Stimulated activated naive CD8-positive, alpha-beta T cell treated with anti-CD3 and anti-CD28 coated beads, Interleukin-15, amount 100 ng/mL, for 72 hours (primary cell): ENCODE results near the gene PLXDC2.

Experiments used
- ATAC-seq: fragments of 150-1000 bp; cut with Tn5 transposase; 2 replicates; pipeline ENCODE4 v1.10.0; 2021; ENCODE audit warnings: mild to moderate bottlenecking, moderate library complexity
- DNase-seq, 2 donors: peaks; one replicate each; pipeline ENCODE4 v3.0.0; 2021 to 2022
- H3K27ac Mint-ChIP-seq, 2 donors: one replicate each; pipeline ENCODE4 v1.8.0; 2022; ENCODE audit warnings: mild to moderate bottlenecking in 2 of 2, mixed read lengths in 2 of 2, moderate library complexity in 2 of 2
- H3K27me3 Mint-ChIP-seq: one replicate; pipeline ENCODE4 v1.8.0; 2022; ENCODE audit warnings: mixed read lengths
- H3K4me1 Mint-ChIP-seq: one replicate; pipeline ENCODE4 v1.8.0; 2022; ENCODE audit warnings: mild to moderate bottlenecking, mixed read lengths
- H3K4me3 Mint-ChIP-seq, 2 donors: one replicate each; pipeline ENCODE4 v1.8.0; 2022; ENCODE audit warnings: mild to moderate bottlenecking in 2 of 2, mixed read lengths in 2 of 2, moderate library complexity in 1 of 2
- H3K9me3 Mint-ChIP-seq, 2 donors: one replicate each; pipeline ENCODE4 v1.8.0; 2022; ENCODE audit warnings: mixed read lengths in 2 of 2

The PLXDC2 gene

DNA sequence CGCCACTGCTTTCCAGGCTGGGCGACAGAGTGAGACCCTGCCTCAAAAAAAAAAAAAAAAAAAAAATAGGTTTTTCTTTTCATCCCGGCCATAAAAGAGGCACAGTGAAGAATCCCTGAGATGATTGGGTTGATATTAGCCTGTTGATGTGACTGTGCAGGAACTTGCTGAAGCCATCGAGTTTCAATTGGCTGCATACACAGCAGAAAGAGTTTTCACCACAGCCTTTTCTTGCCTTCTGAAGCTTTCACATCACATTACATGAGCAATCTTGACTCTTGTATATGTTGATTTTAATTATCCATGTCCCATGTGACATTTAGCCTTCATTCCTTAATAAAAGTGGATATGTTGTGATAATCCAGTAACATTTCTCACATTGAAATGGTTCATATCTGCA is 14.9 kb upstream of the PLXDC2 start:
- DNase-seq (no peak), ATAC-seq (no peak)
- Mint-ChIP-seq H3K4me1 (no peaks in the 10 kb centered on the region), H3K4me3 (no peak overlapping the region), H3K27me3 (no peaks in the 10 kb centered on the region), H3K9me3 (peaks cover 4 to 8% of the 10 kb centered on the region in 2 donors), H3K27ac (no peak overlapping the region)

DNA sequence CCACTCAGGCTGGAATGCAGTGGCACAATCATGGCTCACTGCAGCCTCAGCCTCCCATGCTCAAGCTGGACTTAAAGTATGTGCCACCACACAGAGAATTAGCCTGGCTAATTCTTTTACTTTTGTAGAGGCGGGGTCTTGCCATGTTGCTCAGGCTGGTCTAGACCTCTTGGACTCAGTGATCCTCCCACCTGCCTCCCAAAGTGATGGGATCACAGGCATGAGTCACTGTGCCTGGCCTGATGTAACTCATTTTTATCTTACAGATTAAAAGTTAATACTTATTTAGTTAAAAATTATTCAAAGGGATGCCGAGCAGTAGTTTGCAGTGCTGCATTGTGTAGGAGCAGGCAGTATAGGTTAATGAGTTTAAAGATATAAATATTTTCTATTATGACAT is 12.6 kb upstream of the PLXDC2 start:
- ATAC-seq: no peak
- no peak for DNase-seq
- Mint-ChIP-seq H3K4me1 (no peaks in the 10 kb centered on the region), H3K27me3 (no peaks in the 10 kb centered on the region), H3K4me3 (no peak overlapping the region), H3K27ac (no peak overlapping the region), H3K9me3 (peaks cover under 1 to 8% of the 10 kb centered on the region in 2 donors)

DNA sequence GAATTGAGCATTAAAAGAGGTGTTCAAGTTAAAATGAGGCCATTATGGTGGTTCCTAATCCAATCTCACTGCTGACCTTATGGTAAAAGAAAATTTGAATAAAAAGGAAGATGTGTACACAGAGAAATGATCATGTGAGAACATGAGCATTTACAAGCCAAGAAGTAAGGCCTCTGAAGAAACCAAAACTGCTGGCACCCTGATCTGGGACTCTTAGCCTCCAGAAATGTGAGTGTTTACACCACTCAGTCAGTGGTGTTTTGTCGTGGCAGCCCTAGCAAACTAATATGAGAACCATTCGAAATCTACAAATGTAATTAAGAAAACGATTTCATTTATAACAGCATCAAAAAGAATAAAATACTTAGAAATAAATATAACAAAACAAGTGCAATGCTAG is 6.8 kb upstream of the PLXDC2 start:
- DNase-seq (no peak), ATAC-seq (no peak)
- Mint-ChIP-seq H3K27me3 (peaks cover 12% of the 10 kb centered on the region), H3K4me1 (no peaks in the 10 kb centered on the region), H3K27ac (no peak overlapping the region), H3K9me3 (no peaks in the 10 kb centered on the region), H3K4me3 (no peak overlapping the region)

DNA sequence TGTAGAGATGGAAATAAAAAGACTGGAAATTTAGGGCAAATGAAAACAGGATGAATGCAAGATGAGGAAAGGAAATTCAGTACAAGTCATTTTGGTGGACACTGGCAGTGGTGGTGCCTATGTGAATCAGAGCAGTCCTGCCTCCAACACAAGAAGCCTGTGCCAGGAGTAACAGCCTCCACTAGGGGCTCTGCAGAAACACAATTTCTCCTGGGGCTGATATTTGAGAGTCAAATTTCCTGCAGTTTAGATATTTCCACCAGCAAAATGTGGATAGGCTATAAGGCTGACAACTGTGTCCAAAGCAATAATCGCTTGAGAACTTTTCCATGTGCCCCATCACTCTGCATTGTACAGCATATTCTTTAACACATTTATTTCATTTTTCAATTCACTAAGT is 4.7 kb upstream of the PLXDC2 start:
- Mint-ChIP-seq H3K4me1 (peaks cover 5% of the 10 kb centered on the region), H3K9me3 (no peaks in the 10 kb centered on the region), H3K27ac (no peak overlapping the region), H3K4me3 (no peak overlapping the region), H3K27me3 (peaks cover 28% of the 10 kb centered on the region)
- no peak for ATAC-seq
- DNase-seq: no peak

DNA sequence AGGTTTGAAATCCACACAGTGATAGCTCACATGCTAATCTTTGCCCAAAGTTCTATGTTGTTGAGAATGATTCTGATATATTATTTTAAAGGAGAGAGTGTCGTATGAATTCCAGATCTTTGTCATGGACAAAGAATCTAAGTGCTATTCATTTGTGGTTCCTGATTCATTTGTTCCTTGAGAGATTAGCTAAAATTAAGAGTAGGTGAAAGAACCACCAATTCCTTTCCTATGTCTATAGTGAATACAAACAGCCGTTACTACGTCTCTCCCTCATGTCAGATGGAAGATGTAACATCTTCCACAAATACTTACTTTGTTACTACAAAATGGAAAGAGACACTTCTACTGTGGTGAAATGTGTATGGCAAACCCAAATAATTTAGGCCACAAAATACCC is 3.3 kb upstream of the PLXDC2 start:
- no peak for ATAC-seq
- DNase-seq: no peak
- Mint-ChIP-seq H3K4me1 (peaks cover 12% of the 10 kb centered on the region), H3K4me3 (no peak overlapping the region), H3K27ac (no peak overlapping the region), H3K27me3 (peaks cover 42% of the 10 kb centered on the region), H3K9me3 (no peaks in the 10 kb centered on the region)

DNA sequence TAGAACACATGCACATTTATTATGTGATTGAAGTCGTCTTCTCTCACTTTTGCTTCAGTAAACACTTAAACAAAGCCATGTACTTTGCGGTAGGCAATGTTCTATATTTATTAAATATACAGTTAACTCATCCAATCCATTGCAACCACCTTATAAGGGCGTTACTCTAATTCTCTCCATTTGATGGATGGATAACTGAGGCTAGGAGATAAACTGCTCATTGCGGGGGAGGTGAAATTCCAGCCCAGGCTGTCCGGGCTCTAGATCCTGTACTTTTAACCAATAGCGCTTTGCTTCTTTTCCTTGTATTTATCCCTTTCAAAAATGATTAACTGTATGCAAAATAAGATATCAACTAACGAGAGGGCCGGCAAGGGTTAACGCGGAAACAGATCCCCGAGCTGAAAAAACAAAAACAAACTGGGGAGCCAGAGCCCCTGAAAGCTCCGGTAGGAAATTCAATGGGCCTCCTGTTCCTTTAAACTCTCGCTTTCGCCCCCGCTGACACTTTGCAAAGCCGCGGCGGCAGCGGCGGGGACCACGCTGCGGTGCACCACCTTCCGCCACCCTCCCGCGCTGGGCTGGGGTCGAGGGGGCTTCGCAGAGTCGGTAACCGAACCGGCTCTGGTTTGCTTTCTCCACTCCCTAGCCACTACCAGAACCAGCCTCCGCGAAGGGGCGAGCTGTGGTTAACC is 1.0 kb upstream of the PLXDC2 start:
- H3K27ac Mint-ChIP-seq: no peak overlapping the region
- H3K9me3 Mint-ChIP-seq: no peaks in the 10 kb centered on the region
- ATAC-seq: no peak
- H3K4me1 Mint-ChIP-seq: peaks cover 12% of the 10 kb centered on the region
- DNase-seq: no peak
- H3K4me3 Mint-ChIP-seq: no peak overlapping the region
- H3K27me3 Mint-ChIP-seq: peaks cover 53% of the 10 kb centered on the region

DNA sequence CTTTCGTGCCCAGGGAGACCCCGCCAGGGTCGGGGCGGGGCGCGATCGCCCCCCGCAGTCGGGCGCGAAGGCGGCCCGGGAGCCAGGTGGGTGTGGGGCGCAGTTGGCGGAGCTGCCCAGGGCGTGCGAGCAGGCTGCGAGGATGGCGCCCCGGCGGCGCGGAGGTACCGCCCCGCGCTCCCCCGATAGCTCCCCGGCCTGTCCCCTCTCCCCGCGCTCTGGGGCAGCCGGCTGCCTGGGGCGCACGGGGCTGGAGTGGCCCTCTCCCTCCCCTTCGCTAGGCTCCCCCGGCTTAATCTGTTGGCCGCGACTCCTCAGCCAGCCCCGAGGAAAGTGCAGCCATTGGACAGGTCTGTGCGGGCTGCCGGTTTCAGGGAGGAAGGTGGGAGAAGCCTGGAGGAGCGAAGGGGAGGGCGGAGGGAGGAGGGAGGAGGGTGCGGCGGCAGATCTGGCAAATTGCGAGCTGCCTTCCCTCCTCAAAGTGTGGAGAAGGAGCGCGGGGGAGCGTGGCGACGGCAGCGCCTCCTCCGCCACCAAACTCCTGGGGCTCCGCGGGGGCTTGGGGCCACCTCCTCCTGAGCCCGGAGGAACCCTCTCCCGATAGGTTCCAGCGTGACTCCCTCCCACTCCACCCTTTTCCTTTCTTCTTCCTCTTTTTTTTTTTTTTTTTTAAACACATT is 361 bp upstream of the PLXDC2 start:
- DNase-seq: no peak
- peak overlapping the region; percentile 63 to 75 for H3K4me3 Mint-ChIP-seq
- no peaks in the 10 kb centered on the region for H3K9me3 Mint-ChIP-seq
- H3K27ac Mint-ChIP-seq: no peak overlapping the region
- peaks cover 12% of the 10 kb centered on the region for H3K4me1 Mint-ChIP-seq
- peak; percentile 55 for ATAC-seq
- H3K27me3 Mint-ChIP-seq: peaks cover 53% of the 10 kb centered on the region

DNA sequence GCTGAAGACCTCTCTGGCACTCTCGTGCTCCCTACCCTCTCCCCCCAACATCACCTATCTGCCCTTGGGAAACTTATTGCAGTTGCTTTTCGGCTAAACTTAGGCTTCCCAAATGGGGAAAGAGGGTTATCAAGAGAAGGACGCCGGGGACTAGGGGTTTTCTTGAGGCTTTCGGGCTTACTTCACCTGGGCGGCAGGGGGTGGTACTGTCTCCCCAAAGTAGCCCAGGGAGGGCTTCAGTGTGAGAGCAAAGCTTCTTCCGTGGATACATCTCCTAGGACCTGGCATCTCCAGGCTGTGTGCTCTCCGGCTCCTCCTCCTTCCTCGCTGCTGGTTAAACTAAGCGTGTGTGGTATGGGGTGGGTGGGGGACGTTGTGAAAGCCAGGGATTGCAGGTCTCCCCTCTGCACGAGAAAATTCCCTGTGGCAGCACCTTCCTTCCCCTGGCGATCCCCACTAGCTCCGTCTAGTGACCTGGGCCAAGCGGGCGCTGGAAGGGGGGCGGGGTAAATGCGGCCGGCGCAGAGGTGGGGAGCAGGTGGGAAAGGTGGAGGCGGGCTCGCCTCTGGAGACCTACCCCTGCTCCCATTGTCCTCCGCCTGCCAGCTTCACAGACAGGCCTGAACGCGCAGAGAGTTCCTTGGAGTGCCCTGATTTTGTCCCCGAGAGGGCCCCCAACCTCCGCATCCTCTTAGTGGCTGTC is 1.1 kb downstream of the PLXDC2 start:
- Mint-ChIP-seq H3K9me3 (peaks cover 0 to 4% of the 10 kb centered on the region in 2 donors), H3K27ac (no peak overlapping the region), H3K27me3 (peaks cover 53% of the 10 kb centered on the region), H3K4me1 (peaks cover 12% of the 10 kb centered on the region), H3K4me3 (peak overlapping the region; percentile 26 to 75)
- peak; percentile 24 for ATAC-seq
- no peak for DNase-seq

DNA sequence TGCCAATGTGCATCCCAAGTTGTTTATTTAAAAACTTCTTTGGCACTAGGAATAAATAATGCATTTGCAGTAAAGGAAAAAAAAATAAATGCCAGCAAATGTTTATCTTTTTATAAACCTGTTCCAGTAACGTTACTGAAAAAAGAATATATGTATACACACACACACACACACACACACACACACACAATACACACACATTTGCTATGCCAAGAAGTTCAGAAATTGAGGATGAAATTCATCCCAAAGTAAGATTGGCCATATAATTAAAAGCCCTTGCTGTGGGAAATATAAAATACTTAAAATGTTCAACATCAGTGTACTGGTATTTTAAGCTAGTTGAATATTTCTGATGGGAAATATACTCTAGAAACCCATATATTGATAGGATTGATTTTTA is 2.6 kb downstream of the PLXDC2 start:
- peaks cover 47% of the 10 kb centered on the region for H3K27me3 Mint-ChIP-seq
- no peak overlapping the region for H3K4me3 Mint-ChIP-seq
- no peak for ATAC-seq
- H3K9me3 Mint-ChIP-seq: peaks cover 0 to 4% of the 10 kb centered on the region in 2 donors
- H3K27ac Mint-ChIP-seq: no peak overlapping the region
- peaks cover 12% of the 10 kb centered on the region for H3K4me1 Mint-ChIP-seq
- no peak for DNase-seq

DNA sequence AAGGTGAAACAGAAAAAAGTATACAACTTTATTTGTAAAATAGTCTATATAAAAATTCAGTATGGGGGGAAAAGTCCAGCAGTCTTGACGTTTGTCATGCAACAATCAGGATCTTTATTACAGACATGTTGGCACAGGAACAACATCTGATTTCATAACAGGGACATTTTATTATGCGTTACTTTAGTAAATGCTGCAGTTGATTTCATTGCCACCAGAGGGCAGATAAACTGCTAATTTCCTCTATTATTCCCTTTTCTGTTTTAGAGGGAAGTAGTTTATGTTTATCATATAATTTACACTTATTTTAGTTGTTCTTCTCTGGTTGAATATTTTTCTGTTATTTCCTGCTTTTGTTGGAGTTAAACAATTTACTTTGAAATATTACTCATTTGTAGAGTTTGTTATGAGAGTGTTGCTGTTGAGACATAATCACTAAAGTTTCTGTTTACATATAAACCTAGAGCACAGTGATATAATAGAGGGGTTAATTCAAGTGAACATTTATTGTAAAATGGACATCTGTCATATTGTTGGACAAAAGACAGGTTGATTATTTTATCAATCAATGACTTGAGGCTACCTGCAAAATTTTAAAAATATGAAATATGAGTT is 3.3 kb downstream of the PLXDC2 start:
- Mint-ChIP-seq H3K4me3 (no peak overlapping the region), H3K27ac (no peak overlapping the region), H3K9me3 (peaks cover 0 to 4% of the 10 kb centered on the region in 2 donors), H3K4me1 (peaks cover 12% of the 10 kb centered on the region), H3K27me3 (peaks cover 40% of the 10 kb centered on the region)
- DNase-seq: no peak
- no peak for ATAC-seq

DNA sequence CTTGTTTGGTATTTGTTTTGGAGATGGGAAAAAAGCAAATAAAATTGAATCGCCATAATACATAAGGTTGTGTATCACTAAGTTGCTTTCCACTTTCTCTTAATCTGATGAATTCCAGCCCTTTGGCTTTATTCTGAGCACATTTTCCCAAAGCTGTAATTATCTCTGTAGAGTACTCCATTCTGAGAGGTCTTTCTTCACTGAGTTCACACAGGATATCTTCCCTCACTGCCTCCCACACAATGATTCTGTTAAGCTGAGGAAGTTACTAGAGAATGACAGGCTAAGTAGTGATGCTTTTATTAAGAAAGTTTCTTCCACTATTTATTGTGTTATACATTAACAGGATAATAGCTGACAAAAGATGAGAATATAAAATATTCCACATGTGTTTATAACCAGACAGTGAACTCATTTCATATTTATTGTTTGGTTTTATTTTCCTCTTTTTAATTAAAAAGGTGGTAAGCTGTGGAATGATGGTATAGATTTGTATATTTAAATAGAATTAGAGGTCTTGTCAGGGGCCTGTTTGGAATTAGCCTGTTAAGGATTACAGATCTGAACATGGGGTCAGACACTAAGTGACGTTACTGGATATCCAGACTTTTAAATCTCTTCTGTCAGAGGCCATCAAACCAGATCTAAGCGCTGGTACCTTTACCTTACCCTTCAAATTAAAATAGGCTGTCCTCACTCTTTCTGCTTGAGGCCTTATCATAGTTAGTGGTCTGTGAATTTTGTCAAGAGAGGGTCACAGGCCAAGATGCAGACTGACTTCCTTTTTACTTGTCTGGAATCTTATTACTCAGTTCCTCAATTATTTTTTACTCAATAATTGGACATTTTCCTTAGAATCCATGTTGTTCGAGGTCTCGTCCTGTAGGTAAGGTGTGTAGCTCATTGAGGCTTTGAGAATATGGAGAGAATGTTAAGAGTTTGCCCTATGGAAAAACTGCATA is 8.4 kb downstream of the PLXDC2 start:
- Mint-ChIP-seq H3K27ac (no peak overlapping the region), H3K27me3 (peaks cover 10% of the 10 kb centered on the region), H3K4me3 (no peak overlapping the region), H3K4me1 (no peaks in the 10 kb centered on the region), H3K9me3 (peaks cover 4 to 6% of the 10 kb centered on the region in 2 donors)
- DNase-seq (no peak), ATAC-seq (no peak)

DNA sequence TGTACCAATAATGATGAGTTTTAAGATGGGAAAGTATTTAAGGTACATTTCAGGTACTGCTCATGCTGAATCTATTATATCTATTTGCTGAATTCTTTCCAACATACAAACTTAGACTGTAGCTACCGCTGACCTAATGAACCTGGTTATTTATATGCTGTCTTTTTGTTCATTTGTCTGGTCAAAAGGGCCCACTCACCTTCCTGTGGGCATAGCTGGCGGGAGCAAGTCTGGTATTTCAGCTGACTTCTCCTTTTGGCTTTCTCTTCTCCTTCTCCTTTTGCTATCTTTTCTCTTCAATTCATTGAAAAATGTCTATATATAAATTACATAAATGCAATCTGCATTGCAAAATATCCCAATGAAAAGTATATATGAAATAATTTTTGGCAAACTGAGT is 9.5 kb downstream of the PLXDC2 start:
- no peak overlapping the region for H3K27ac Mint-ChIP-seq
- peaks cover 4 to 13% of the 10 kb centered on the region in 2 donors for H3K9me3 Mint-ChIP-seq
- no peaks in the 10 kb centered on the region for H3K4me1 Mint-ChIP-seq
- peaks cover 10% of the 10 kb centered on the region for H3K27me3 Mint-ChIP-seq
- H3K4me3 Mint-ChIP-seq: no peak overlapping the region
- ATAC-seq (no peak), DNase-seq (no peak)

DNA sequence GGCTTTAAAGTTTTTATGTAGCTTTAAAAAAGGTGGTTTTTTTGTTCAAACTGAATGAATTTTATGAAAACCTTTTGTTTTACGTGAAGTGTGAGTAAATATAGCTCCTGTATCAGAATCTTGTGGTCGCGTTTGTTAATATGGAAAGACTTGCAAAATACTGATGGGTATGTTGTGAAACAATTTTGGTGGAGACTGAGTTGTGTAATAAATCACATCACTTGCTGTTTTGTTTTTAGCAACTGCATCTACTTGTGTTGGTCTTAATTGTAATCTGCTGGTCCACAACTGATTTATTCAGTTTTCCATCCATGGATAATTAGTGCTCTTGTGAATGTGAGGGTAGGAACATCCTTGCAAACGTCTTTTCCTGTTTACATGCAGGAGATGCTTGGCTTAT is 10.5 kb downstream of the PLXDC2 start:
- Mint-ChIP-seq H3K4me3 (no peak overlapping the region), H3K27me3 (peaks cover 10% of the 10 kb centered on the region), H3K4me1 (no peaks in the 10 kb centered on the region), H3K27ac (no peak overlapping the region), H3K9me3 (peaks cover 5 to 14% of the 10 kb centered on the region in 2 donors)
- DNase-seq (no peak), ATAC-seq (no peak)

DNA sequence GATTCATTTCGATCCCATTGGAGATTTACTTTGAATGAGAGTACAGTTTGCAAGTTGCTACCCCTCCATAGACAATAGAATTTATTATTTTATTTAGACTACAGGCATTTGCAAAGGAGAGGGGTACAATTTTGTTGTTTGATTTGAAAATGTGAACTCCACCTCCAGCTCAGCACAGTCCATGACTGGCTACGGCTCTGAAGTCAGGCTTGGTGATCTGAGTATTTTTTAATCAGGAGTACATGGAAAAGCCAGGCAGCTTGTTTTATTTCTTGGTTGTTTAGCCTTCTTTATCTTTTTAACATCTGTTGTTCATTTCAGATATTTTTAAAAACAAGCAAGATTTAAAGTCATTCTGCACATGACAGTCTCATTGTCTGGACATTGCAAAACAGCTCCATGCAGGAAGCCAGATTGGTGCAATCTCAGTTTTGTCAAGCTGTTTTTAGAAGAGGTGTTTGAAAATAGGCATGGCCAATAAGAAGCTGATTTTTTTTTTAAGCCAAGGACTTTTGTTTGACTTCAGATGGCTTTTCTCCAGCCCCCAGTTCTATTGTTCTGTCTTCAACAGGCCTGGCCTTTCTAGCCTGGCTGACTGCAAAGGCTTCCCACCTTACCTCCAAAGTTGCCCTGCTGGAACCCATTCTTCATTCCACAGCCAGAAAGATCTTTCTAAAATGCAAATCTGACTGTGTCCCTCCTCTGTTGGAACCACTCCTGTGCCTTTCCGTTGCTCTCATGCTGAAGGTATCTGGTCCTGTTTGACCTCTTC is 12.2 kb downstream of the PLXDC2 start:
- no peak for DNase-seq
- no peaks in the 10 kb centered on the region for H3K4me1 Mint-ChIP-seq
- ATAC-seq: no peak
- H3K4me3 Mint-ChIP-seq: no peak overlapping the region
- H3K27me3 Mint-ChIP-seq: peaks cover 10% of the 10 kb centered on the region
- no peak overlapping the region for H3K27ac Mint-ChIP-seq
- peaks cover 5 to 18% of the 10 kb centered on the region in 2 donors for H3K9me3 Mint-ChIP-seq
